Endothelial cell of umbilical vein (primary cell): Measurements from ENCODE around the gene NLGN2. TPM values are rescaled to one million over a fixed set of nuclear protein-coding genes. Genes with fewer than 3 reads are reported as not detected.

ENCODE experiments used
- BruUV-seq: library from RNA; stranded (reverse); fragments of 400-500 nt; replicated peaks from 2 replicates; lab custom pipeline; 2021; lab: Mats Ljungman, UMichigan
- CTCF ChIA-PET: fragments of 300-600, 350-600 bp; sonication (Branson Sonifier 250); formaldehyde crosslinking; loops from one replicate; lab custom pipeline; 2021; ENCODE audit warnings: antibody characterized with exemption, inconsistent platforms; lab: Charles Lee
- POLR2A ChIA-PET: fragments of 300-600, 350-600 bp; sonication (Branson Sonifier 250); formaldehyde crosslinking; loops from one replicate; lab custom pipeline; 2021; ENCODE audit warnings: antibody characterized with exemption, inconsistent platforms; lab: Charles Lee
- DNase-seq: peaks from one replicate; pipeline ENCODE4 v3.0.0-alpha.2; 2011; ENCODE audit warnings: low read depth, low spot score
- FAIRE-seq: peaks from 2 replicates; lab custom pipeline; 2011; peaks lifted over from hg19 to GRCh38; lab: Jason Lieb, UNC
- H2AFZ ChIP-seq: 2 replicates; pipeline ENCODE4 v1.6.0; 2012; ENCODE audit warnings: low read depth, low read length, control low read depth, inconsistent platforms
- H3K27ac ChIP-seq: 2 replicates; pipeline ENCODE4 v1.5.1; 2011; ENCODE audit warnings: low read depth, mild to moderate bottlenecking, control low read depth, low read length, moderate library complexity; ENCODE audit not compliant: insufficient read depth
- H3K27me3 ChIP-seq, 2 experiments: 2 replicates each; pipeline versions ENCODE4 v1.6.0 to v1.6.1; 2011; ENCODE audit warnings: low read length in 2 of 2, mixed read lengths in 1 of 2; ENCODE audit not compliant: control insufficient read depth in 2 of 2, insufficient read depth in 2 of 2
- H3K36me3 ChIP-seq, 2 experiments: 2 replicates in 1 of 2; 3 replicates in 1 of 2; pipeline ENCODE4 v1.5.1; 2011; ENCODE audit warnings: low read length in 2 of 2, mild to moderate bottlenecking in 1 of 2, moderate library complexity in 1 of 2; ENCODE audit not compliant: control insufficient read depth in 2 of 2, insufficient read depth in 2 of 2; ENCODE audit errors: extremely low read depth in 1 of 2
- H3K4me1 ChIP-seq: 3 replicates; pipeline ENCODE4 v1.5.1; 2011; ENCODE audit warnings: mild to moderate bottlenecking, low read length; ENCODE audit not compliant: control insufficient read depth, insufficient read depth; ENCODE audit errors: extremely low read depth
- H3K4me2 ChIP-seq: 2 replicates; pipeline ENCODE4 v1.6.1; 2011; ENCODE audit warnings: low read length, control low read depth, mixed read lengths; ENCODE audit not compliant: insufficient read depth
- H3K4me3 ChIP-seq, 3 experiments: fragments of 200-600 bp in 1 of 3; sonication (generic), shearing (Covaris generic) in 1 of 3; replicated peaks in 1 of 3; 2 replicates each; pipeline ENCODE4 v1.5.1; 2011 to 2016; ENCODE audit warnings: control low read depth in 3 of 3, low read length in 3 of 3, mild to moderate bottlenecking in 2 of 3, inconsistent platforms in 1 of 3, low read depth in 1 of 3, moderate library complexity in 1 of 3; ENCODE audit not compliant: insufficient read depth in 1 of 3
- H3K79me2 ChIP-seq: 2 replicates; pipeline ENCODE4 v1.6.0; 2012; ENCODE audit warnings: low read length, inconsistent platforms; ENCODE audit not compliant: control insufficient read depth, insufficient read depth
- H3K9ac ChIP-seq: replicated peaks from 2 replicates; pipeline ENCODE3; 2011; ENCODE audit warnings: low read length, control low read depth; ENCODE audit not compliant: insufficient read depth; ENCODE audit errors: extremely low read depth
- H3K9me1 ChIP-seq: replicated peaks from 3 replicates; pipeline ENCODE4 v1.6.0; 2011; ENCODE audit warnings: mild to moderate bottlenecking, low read length; ENCODE audit not compliant: control insufficient read depth, insufficient read depth; ENCODE audit errors: extremely low read depth
- H3K9me3 ChIP-seq: replicated peaks from 2 replicates; pipeline ENCODE4 v1.5.1; 2012; ENCODE audit warnings: low read length, inconsistent platforms; ENCODE audit not compliant: control insufficient read depth, insufficient read depth
- H4K20me1 ChIP-seq: replicated peaks from 2 replicates; pipeline ENCODE3; 2011; ENCODE audit warnings: mild to moderate bottlenecking, low read length; ENCODE audit not compliant: control insufficient read depth, insufficient read depth; ENCODE audit errors: extremely low read depth
- CTCF ChIP-seq, 2 donors: IDR thresholded peaks; 1 replicate in 1 of 2; 2 replicates in 1 of 2; pipeline ENCODE4 v1.5.1; 2011; ENCODE audit warnings: low read length in 2 of 2, mild to moderate bottlenecking in 2 of 2, moderate library complexity in 2 of 2, control low read depth in 1 of 2, inconsistent platforms in 1 of 2, low read depth in 1 of 2; ENCODE audit not compliant: insufficient read depth in 1 of 2; ENCODE audit errors: extremely low read depth in 1 of 2
- EZH2 ChIP-seq: IDR thresholded peaks from 2 replicates; pipeline ENCODE4 v1.6.1; 2012; ENCODE audit warnings: borderline replicate concordance, low read depth, mild to moderate bottlenecking, moderate library complexity, low read length, inconsistent platforms; ENCODE audit not compliant: severe bottlenecking
- FOS ChIP-seq: IDR thresholded peaks from 2 replicates; pipeline ENCODE4 v1.6.1; 2011; ENCODE audit warnings: mild to moderate bottlenecking, low read length, moderate library complexity, borderline replicate concordance; ENCODE audit not compliant: insufficient read depth
- GATA2 ChIP-seq: IDR thresholded peaks from 2 replicates; pipeline ENCODE4 v1.7.0; 2011; ENCODE audit warnings: low read depth, mild to moderate bottlenecking, moderate library complexity, mixed read lengths, low read length; ENCODE audit not compliant: insufficient read length, insufficient read depth
- JUN ChIP-seq: IDR thresholded peaks from 2 replicates; pipeline ENCODE4 v1.6.1; 2011; ENCODE audit warnings: borderline replicate concordance, low read depth; ENCODE audit not compliant: insufficient read length, insufficient read depth
- MAX ChIP-seq: IDR thresholded peaks from 2 replicates; pipeline ENCODE4 v1.6.1; 2011; ENCODE audit not compliant: insufficient read depth, insufficient read length
- MYC ChIP-seq: IDR thresholded peaks from one replicate; pipeline ENCODE4 v1.6.1; 2011; ENCODE audit warnings: mild to moderate bottlenecking, low read depth, low read length
- POLR2A ChIP-seq: IDR thresholded peaks from 2 replicates; pipeline ENCODE4 v1.6.1; 2012; ENCODE audit warnings: low read depth, mild to moderate bottlenecking, control low read depth, low read length
- POLR2AphosphoS5 ChIP-seq: IDR thresholded peaks from 2 replicates; pipeline ENCODE4 v1.6.1; 2012; ENCODE audit warnings: low read depth, mild to moderate bottlenecking, control low read depth, low read length, moderate library complexity; ENCODE audit not compliant: insufficient read depth
- dilution Hi-C: fragments of 300-500 bp; cut with MboI; formaldehyde crosslinking; loops from one replicate; pipeline ENCODE4 v1.15.0; 2019; ENCODE audit warnings: low sequenced_read_pairs; ENCODE audit not compliant: extremely low pct_ligation_motif_present
- intact Hi-C: fragments of 100-400 bp; cut with micrococcal nuclease; formaldehyde crosslinking; loops from one replicate; pipeline ENCODE4 v1.10.0; 2022
- polyA plus RNA-seq, 4 experiments: library from polyadenylated mRNA; depleted of rRNA in 3 of 4; stranded (reverse) in 3 of 4; unstranded in 1 of 4; fragments of >200 nt; gene quantifications; 2 replicates each; pipeline versions ENCODE4 v1.2.1 to v1.2.3, GENCODE V29; 2011 to 2012; ENCODE audit warnings: missing spikeins in 1 of 4
- total RNA-seq: library from RNA; stranded (reverse); gene quantifications from 2 replicates; pipeline ENCODE4 v1.2.3, GENCODE V29; 2021

Gene NLGN2
- total and polyA plus RNA-seq, 2 donors (not counting 3 experiments of a cell fraction or from before 2014, with no cell fraction given) = 15.4 to 25.9 TPM

- DNase-seq (no peak), FAIRE-seq (no peak)
- H3K4me1 ChIP-seq = no peaks in the 10 kb centered on the region
- CTCF ChIA-PET = interaction anchor here (0.7 to 0.8 kb wide), 2 partner anchors 37 to 71 kb away, joined by 3 read pairs; no protein-coding TSS in a partner anchor
- intact Hi-C loops (no loop called here), dilution Hi-C loops (no loop called here)
- no peaks in the 10 kb centered on the region for H3K79me2 ChIP-seq
- BruUV-seq = no TSS peak
- no peak overlapping the region for H3K4me2 ChIP-seq
- H3K9me1 ChIP-seq = no peaks in the 10 kb centered on the region
- H3K27ac ChIP-seq = no peak overlapping the region
- H3K9me3 ChIP-seq = no peaks in the 10 kb centered on the region
- POLR2A ChIA-PET = interaction anchor here (0.9 kb wide), 1 partner anchor 23 kb away, joined by 3 read pairs; the partner anchor contains the start of gene TMEM256
- H3K4me3 ChIP-seq = no peak overlapping the region
- no peaks in the 10 kb centered on the region for H4K20me1 ChIP-seq
- TF ChIP-seq MAX (no peak), CTCF (IDR thresholded peaks at IDR 0.05; ENCODE audit: extremely low read depth in 1 of 2, insufficient read depth in 1 of 2, low read depth in 1 of 2, low read length in 2 of 2) (no peak), FOS (no peak), POLR2A (no peak), POLR2AphosphoS5 (no peak), JUN (no peak), MYC (no peak), EZH2 (no peak), GATA2 (no peak)
- no peak overlapping the region for H3K9ac ChIP-seq
- H2AFZ ChIP-seq = no peak overlapping the region
- no peaks in the 10 kb centered on the region for H3K36me3 ChIP-seq
- no peaks in the 10 kb centered on the region for H3K27me3 ChIP-seq
Observed at GRCh38 chr17:7426896-7427489, 19.3 kb downstream of the NLGN2 start.
